Endothelial cell of umbilical vein (primary cell): ENCODE results near the gene CCDC177. TPM values are rescaled to one million over a fixed set of nuclear protein-coding genes. Genes with fewer than 3 reads are reported as not detected.

ENCODE experiments used
- BruUV-seq: library from RNA; stranded (reverse); fragments of 400-500 nt; replicated peaks from 2 replicates; lab custom pipeline; 2021; lab: Mats Ljungman, UMichigan
- CTCF ChIA-PET: fragments of 300-600, 350-600 bp; sonication (Branson Sonifier 250); formaldehyde crosslinking; loops from one replicate; lab custom pipeline; 2021; ENCODE audit warnings: antibody characterized with exemption, inconsistent platforms; lab: Charles Lee
- POLR2A ChIA-PET: fragments of 300-600, 350-600 bp; sonication (Branson Sonifier 250); formaldehyde crosslinking; loops from one replicate; lab custom pipeline; 2021; ENCODE audit warnings: antibody characterized with exemption, inconsistent platforms; lab: Charles Lee
- DNase-seq: peaks from one replicate; pipeline ENCODE4 v3.0.0-alpha.2; 2011; ENCODE audit warnings: low read depth, low spot score
- FAIRE-seq: peaks from 2 replicates; lab custom pipeline; 2011; peaks lifted over from hg19 to GRCh38; lab: Jason Lieb, UNC
- H2AFZ ChIP-seq: 2 replicates; pipeline ENCODE4 v1.6.0; 2012; ENCODE audit warnings: low read depth, low read length, control low read depth, inconsistent platforms
- H3K27ac ChIP-seq: 2 replicates; pipeline ENCODE4 v1.5.1; 2011; ENCODE audit warnings: low read depth, mild to moderate bottlenecking, control low read depth, low read length, moderate library complexity; ENCODE audit not compliant: insufficient read depth
- H3K27me3 ChIP-seq, 2 experiments: 2 replicates each; pipeline versions ENCODE4 v1.6.0 to v1.6.1; 2011; ENCODE audit warnings: low read length in 2 of 2, mixed read lengths in 1 of 2; ENCODE audit not compliant: control insufficient read depth in 2 of 2, insufficient read depth in 2 of 2
- H3K36me3 ChIP-seq, 2 experiments: 2 replicates in 1 of 2; 3 replicates in 1 of 2; pipeline ENCODE4 v1.5.1; 2011; ENCODE audit warnings: low read length in 2 of 2, mild to moderate bottlenecking in 1 of 2, moderate library complexity in 1 of 2; ENCODE audit not compliant: control insufficient read depth in 2 of 2, insufficient read depth in 2 of 2; ENCODE audit errors: extremely low read depth in 1 of 2
- H3K4me1 ChIP-seq: 3 replicates; pipeline ENCODE4 v1.5.1; 2011; ENCODE audit warnings: mild to moderate bottlenecking, low read length; ENCODE audit not compliant: control insufficient read depth, insufficient read depth; ENCODE audit errors: extremely low read depth
- H3K4me2 ChIP-seq: 2 replicates; pipeline ENCODE4 v1.6.1; 2011; ENCODE audit warnings: low read length, control low read depth, mixed read lengths; ENCODE audit not compliant: insufficient read depth
- H3K4me3 ChIP-seq, 3 experiments: fragments of 200-600 bp in 1 of 3; sonication (generic), shearing (Covaris generic) in 1 of 3; replicated peaks in 1 of 3; 2 replicates each; pipeline ENCODE4 v1.5.1; 2011 to 2016; ENCODE audit warnings: control low read depth in 3 of 3, low read length in 3 of 3, mild to moderate bottlenecking in 2 of 3, inconsistent platforms in 1 of 3, low read depth in 1 of 3, moderate library complexity in 1 of 3; ENCODE audit not compliant: insufficient read depth in 1 of 3
- H3K79me2 ChIP-seq: 2 replicates; pipeline ENCODE4 v1.6.0; 2012; ENCODE audit warnings: low read length, inconsistent platforms; ENCODE audit not compliant: control insufficient read depth, insufficient read depth
- H3K9ac ChIP-seq: replicated peaks from 2 replicates; pipeline ENCODE3; 2011; ENCODE audit warnings: low read length, control low read depth; ENCODE audit not compliant: insufficient read depth; ENCODE audit errors: extremely low read depth
- H3K9me1 ChIP-seq: replicated peaks from 3 replicates; pipeline ENCODE4 v1.6.0; 2011; ENCODE audit warnings: mild to moderate bottlenecking, low read length; ENCODE audit not compliant: control insufficient read depth, insufficient read depth; ENCODE audit errors: extremely low read depth
- H3K9me3 ChIP-seq: replicated peaks from 2 replicates; pipeline ENCODE4 v1.5.1; 2012; ENCODE audit warnings: low read length, inconsistent platforms; ENCODE audit not compliant: control insufficient read depth, insufficient read depth
- H4K20me1 ChIP-seq: replicated peaks from 2 replicates; pipeline ENCODE3; 2011; ENCODE audit warnings: mild to moderate bottlenecking, low read length; ENCODE audit not compliant: control insufficient read depth, insufficient read depth; ENCODE audit errors: extremely low read depth
- EZH2 ChIP-seq: IDR thresholded peaks from 2 replicates; pipeline ENCODE4 v1.6.1; 2012; ENCODE audit warnings: borderline replicate concordance, low read depth, mild to moderate bottlenecking, moderate library complexity, low read length, inconsistent platforms; ENCODE audit not compliant: severe bottlenecking
- FOS ChIP-seq: IDR thresholded peaks from 2 replicates; pipeline ENCODE4 v1.6.1; 2011; ENCODE audit warnings: mild to moderate bottlenecking, low read length, moderate library complexity, borderline replicate concordance; ENCODE audit not compliant: insufficient read depth
- GATA2 ChIP-seq: IDR thresholded peaks from 2 replicates; pipeline ENCODE4 v1.7.0; 2011; ENCODE audit warnings: low read depth, mild to moderate bottlenecking, moderate library complexity, mixed read lengths, low read length; ENCODE audit not compliant: insufficient read length, insufficient read depth
- JUN ChIP-seq: IDR thresholded peaks from 2 replicates; pipeline ENCODE4 v1.6.1; 2011; ENCODE audit warnings: borderline replicate concordance, low read depth; ENCODE audit not compliant: insufficient read length, insufficient read depth
- MYC ChIP-seq: IDR thresholded peaks from one replicate; pipeline ENCODE4 v1.6.1; 2011; ENCODE audit warnings: mild to moderate bottlenecking, low read depth, low read length
- POLR2AphosphoS5 ChIP-seq: IDR thresholded peaks from 2 replicates; pipeline ENCODE4 v1.6.1; 2012; ENCODE audit warnings: low read depth, mild to moderate bottlenecking, control low read depth, low read length, moderate library complexity; ENCODE audit not compliant: insufficient read depth
- dilution Hi-C: fragments of 300-500 bp; cut with MboI; formaldehyde crosslinking; loops from one replicate; pipeline ENCODE4 v1.15.0; 2019; ENCODE audit warnings: low sequenced_read_pairs; ENCODE audit not compliant: extremely low pct_ligation_motif_present
- intact Hi-C: fragments of 100-400 bp; cut with micrococcal nuclease; formaldehyde crosslinking; loops from one replicate; pipeline ENCODE4 v1.10.0; 2022
- polyA plus RNA-seq, 4 experiments: library from polyadenylated mRNA; depleted of rRNA in 3 of 4; stranded (reverse) in 3 of 4; unstranded in 1 of 4; fragments of >200 nt; gene quantifications; 2 replicates each; pipeline versions ENCODE4 v1.2.1 to v1.2.3, GENCODE V29; 2011 to 2012; ENCODE audit warnings: missing spikeins in 1 of 4
- total RNA-seq: library from RNA; stranded (reverse); gene quantifications from 2 replicates; pipeline ENCODE4 v1.2.3, GENCODE V29; 2021
- TF ChIP-seq, protein P1 (sequence below), 2 donors: IDR thresholded peaks; 1 replicate in 1 of 2; 2 replicates in 1 of 2; pipeline ENCODE4 v1.5.1; 2011; ENCODE audit warnings: low read length in 2 of 2, mild to moderate bottlenecking in 2 of 2, moderate library complexity in 2 of 2, control low read depth in 1 of 2, inconsistent platforms in 1 of 2, low read depth in 1 of 2; ENCODE audit not compliant: insufficient read depth in 1 of 2; ENCODE audit errors: extremely low read depth in 1 of 2

CCDC177 gene
- total and polyA plus RNA-seq, 2 donors (not counting 3 experiments of a cell fraction or from before 2014, with no cell fraction given), result not detected

DNA sequence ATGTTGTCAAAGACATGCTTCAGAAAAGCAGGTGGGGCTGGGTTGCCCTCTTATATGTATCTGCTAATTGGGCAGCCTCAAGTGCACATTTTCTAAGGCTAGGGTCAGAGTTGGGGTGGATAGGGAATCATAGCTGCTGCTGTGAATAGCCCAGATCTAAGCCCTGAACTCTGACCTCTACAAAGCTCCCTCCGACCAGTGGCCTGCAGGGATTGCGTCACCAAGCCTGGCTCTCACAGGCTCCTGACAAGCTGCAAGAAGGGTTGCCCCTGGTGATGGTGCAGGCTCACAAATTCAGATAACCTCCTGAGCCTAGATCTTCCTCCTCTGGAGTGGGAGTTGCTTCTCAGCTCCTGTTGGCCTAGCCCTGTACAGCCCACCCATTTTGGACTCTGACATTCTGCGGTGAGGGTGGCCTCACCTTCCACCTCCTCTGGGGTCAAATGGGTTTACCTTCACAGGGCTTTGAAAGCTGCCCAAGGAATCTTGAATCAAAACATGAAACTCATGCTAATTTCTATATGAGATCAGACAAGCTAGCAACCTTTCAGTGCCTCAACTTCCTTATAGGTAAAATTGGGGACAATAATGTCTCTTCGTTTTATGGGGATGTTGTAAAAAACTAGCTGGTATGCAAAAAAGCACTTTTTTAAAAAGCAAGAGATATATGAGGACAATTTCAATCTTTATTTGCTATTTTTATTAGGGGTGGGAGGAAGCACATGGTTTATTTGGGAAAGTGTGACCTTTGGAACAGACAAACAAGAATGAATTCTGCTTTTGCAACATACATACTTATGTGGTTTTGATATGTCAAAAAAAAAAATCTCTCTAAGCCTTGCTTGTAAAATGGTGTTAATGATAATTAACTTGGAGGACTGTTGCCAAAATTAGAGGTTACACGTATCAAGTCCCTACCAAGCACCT, 31.9 kb upstream of the CCDC177 start:
- Histone ChIP-seq H3K4me1 (peaks cover 6% of the 10 kb centered on the region), H3K4me2 (no peak overlapping the region), H3K27me3 (no peaks in the 10 kb centered on the region), H3K27ac (no peak overlapping the region), H3K9me1 (no peaks in the 10 kb centered on the region), H3K4me3 (no peak overlapping the region), H4K20me1 (no peaks in the 10 kb centered on the region), H3K9me3 (no peaks in the 10 kb centered on the region), H3K9ac (no peak overlapping the region), H2AFZ (no peak overlapping the region), H3K79me2 (no peaks in the 10 kb centered on the region), H3K36me3 (no peaks in the 10 kb centered on the region)
- no peak for FAIRE-seq
- TF ChIP-seq EZH2 (no peak), FOS (no peak), JUN (no peak)
- CTCF ChIA-PET, result interaction anchor here (0.8 to 17.0 kb wide), 8 partner anchors 12 to 422 kb away, joined by 3 to 135 read pairs (median 4); no protein-coding TSS in a partner anchor
- POLR2A ChIA-PET, result no interaction called here
- dilution Hi-C loops (no loop called here), intact Hi-C loops (no loop called here)
- DNase-seq, result no peak
- BruUV-seq, result no TSS peak

DNA sequence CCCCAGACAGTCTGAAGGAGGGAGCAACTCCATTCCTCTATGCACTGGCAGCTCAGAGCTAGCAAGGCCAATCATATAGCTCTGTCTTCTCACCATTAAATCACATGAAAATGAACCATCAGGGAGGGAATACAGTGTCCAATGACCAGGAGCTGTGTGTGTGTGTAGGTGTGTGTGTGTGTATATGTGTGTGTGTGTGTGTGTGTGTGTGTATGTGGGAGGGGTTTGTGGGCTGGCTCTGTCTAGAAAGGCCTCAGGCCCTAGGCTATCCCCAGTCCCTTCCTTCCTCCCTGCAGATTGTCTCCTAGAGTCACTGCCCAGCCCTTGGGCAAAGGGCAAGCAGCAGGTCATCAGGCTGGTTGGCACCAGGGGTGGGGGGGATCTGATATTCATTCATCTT, 31.1 kb upstream of the CCDC177 start:
- Histone ChIP-seq H3K9me1 (no peaks in the 10 kb centered on the region), H3K27ac (no peak overlapping the region), H2AFZ (no peak overlapping the region), H3K36me3 (no peaks in the 10 kb centered on the region), H4K20me1 (no peaks in the 10 kb centered on the region), H3K27me3 (no peaks in the 10 kb centered on the region), H3K4me1 (peaks cover 5% of the 10 kb centered on the region), H3K9me3 (no peaks in the 10 kb centered on the region), H3K4me3 (no peak overlapping the region), H3K4me2 (no peak overlapping the region), H3K9ac (no peak overlapping the region), H3K79me2 (no peaks in the 10 kb centered on the region)
- POLR2A ChIA-PET, result no interaction called here
- DNase-seq (no peak), FAIRE-seq (no peak)
- BruUV-seq, result no TSS peak
- dilution Hi-C loops, result no loop called here
- TF ChIP-seq MYC, result no peak
- TF ChIP-seq POLR2AphosphoS5, result no peak
- no peak for TF ChIP-seq GATA2
- TF ChIP-seq, protein P1, sequence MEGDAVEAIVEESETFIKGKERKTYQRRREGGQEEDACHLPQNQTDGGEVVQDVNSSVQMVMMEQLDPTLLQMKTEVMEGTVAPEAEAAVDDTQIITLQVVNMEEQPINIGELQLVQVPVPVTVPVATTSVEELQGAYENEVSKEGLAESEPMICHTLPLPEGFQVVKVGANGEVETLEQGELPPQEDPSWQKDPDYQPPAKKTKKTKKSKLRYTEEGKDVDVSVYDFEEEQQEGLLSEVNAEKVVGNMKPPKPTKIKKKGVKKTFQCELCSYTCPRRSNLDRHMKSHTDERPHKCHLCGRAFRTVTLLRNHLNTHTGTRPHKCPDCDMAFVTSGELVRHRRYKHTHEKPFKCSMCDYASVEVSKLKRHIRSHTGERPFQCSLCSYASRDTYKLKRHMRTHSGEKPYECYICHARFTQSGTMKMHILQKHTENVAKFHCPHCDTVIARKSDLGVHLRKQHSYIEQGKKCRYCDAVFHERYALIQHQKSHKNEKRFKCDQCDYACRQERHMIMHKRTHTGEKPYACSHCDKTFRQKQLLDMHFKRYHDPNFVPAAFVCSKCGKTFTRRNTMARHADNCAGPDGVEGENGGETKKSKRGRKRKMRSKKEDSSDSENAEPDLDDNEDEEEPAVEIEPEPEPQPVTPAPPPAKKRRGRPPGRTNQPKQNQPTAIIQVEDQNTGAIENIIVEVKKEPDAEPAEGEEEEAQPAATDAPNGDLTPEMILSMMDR (IDR thresholded peaks at IDR 0.05; ENCODE audit: extremely low read depth in 1 of 2, insufficient read depth in 1 of 2, low read depth in 1 of 2, low read length in 2 of 2), result no peak
- CTCF ChIA-PET, result interaction anchor here (0.8 to 17.0 kb wide), 10 partner anchors 11 to 422 kb away, joined by 3 to 135 read pairs (median 4); no protein-coding TSS in a partner anchor
- intact Hi-C loops, result no loop called here
